SH-SY5Y (cell line): Measurements from ENCODE around the gene ASCC1.

Experiments used
- GATA2 ChIP-seq: IDR thresholded peaks from 2 replicates; pipeline ENCODE4 v1.6.1; 2011; ENCODE audit warnings: mild to moderate bottlenecking, low read depth, low read length
- GATA3 ChIP-seq: IDR thresholded peaks from 2 replicates; pipeline ENCODE4 v1.6.1; 2011; ENCODE audit warnings: low read depth, mild to moderate bottlenecking, low read length, moderate library complexity

- no peak for TF ChIP-seq GATA2
- TF ChIP-seq GATA3, result no peak
Measured at GRCh38 chr10:72050873-72051272, 165.2 kb downstream of the ASCC1 start.
